Measurements from ENCODE around the gene ATM.

DNA sequence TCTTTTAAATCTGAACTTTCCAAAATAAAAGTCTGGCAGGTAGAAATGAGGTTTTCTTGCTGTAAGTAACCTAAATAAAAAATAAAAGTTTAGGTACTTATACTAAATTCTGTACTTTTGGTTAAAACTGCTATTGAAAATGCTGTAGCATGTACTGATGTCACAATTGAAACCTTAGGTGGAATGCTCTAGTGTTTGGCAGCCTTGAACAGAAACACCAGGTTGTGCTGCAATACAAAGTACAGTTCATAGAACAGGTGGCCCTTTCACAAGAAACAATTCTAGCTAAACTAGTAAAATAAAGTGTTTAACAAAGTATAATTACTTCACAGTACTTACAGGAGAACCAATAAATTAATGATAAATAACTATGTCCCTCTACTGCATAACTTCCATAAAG lies 25.5 kb upstream of the ATM start:
- TF ChIP-seq, protein P1, sequence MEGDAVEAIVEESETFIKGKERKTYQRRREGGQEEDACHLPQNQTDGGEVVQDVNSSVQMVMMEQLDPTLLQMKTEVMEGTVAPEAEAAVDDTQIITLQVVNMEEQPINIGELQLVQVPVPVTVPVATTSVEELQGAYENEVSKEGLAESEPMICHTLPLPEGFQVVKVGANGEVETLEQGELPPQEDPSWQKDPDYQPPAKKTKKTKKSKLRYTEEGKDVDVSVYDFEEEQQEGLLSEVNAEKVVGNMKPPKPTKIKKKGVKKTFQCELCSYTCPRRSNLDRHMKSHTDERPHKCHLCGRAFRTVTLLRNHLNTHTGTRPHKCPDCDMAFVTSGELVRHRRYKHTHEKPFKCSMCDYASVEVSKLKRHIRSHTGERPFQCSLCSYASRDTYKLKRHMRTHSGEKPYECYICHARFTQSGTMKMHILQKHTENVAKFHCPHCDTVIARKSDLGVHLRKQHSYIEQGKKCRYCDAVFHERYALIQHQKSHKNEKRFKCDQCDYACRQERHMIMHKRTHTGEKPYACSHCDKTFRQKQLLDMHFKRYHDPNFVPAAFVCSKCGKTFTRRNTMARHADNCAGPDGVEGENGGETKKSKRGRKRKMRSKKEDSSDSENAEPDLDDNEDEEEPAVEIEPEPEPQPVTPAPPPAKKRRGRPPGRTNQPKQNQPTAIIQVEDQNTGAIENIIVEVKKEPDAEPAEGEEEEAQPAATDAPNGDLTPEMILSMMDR (IDR thresholded peaks at IDR 0.05): no peak
- TF ChIP-seq POLR2A (IDR thresholded peaks at IDR 0.05) (no peak), POLR2AphosphoS5 (IDR thresholded peaks at IDR 0.05) (no peak)
